Lung (tissue), 12 donors: ENCODE results near the gene FAM13C. TPM values are rescaled to one million over a fixed set of nuclear protein-coding genes. Genes with fewer than 3 reads are reported as not detected.

Source experiments
- ATAC-seq: fragments of 200-7000 bp; cut with Tn5 transposase; one replicate; pipeline ENCODE4 v1.9.1; 2020; ENCODE audit warnings: moderate number of reproducible peaks; ENCODE audit not compliant: insufficient read depth, low FRiP score
- DNase-seq, 3 donors: peaks; one replicate each; pipeline ENCODE4 v3.0.0-alpha.2; 2013 to 2017
- H3K27ac ChIP-seq, 2 donors: one replicate each; pipeline ENCODE4 v1.5.1; 2013; ENCODE audit warnings: mild to moderate bottlenecking in 2 of 2, moderate library complexity in 2 of 2, control low read depth in 1 of 2, inconsistent platforms in 1 of 2, low read depth in 1 of 2, low read length in 1 of 2
- H3K27me3 ChIP-seq, 3 donors: one replicate each; pipeline ENCODE4 v1.5.1; 2013; ENCODE audit warnings: low read length in 2 of 3; ENCODE audit not compliant: control insufficient read depth in 3 of 3, insufficient read depth in 3 of 3
- H3K36me3 ChIP-seq, 4 donors: one replicate each; pipeline ENCODE4 v1.5.1; 2013; ENCODE audit warnings: low read length in 4 of 4, mild to moderate bottlenecking in 1 of 4, moderate library complexity in 1 of 4; ENCODE audit not compliant: control insufficient read depth in 4 of 4, insufficient read depth in 4 of 4
- H3K4me1 ChIP-seq, 5 donors: one replicate each; pipeline ENCODE4 v1.5.1; 2013; ENCODE audit warnings: low read length in 5 of 5, mild to moderate bottlenecking in 2 of 5, moderate library complexity in 1 of 5; ENCODE audit not compliant: control insufficient read depth in 5 of 5, insufficient read depth in 5 of 5
- H3K4me3 ChIP-seq: one replicate; pipeline ENCODE4 v1.5.1; 2013; ENCODE audit warnings: mild to moderate bottlenecking, control low read depth, moderate library complexity
- H3K9ac ChIP-seq, 2 donors: one replicate each; pipeline ENCODE4 v1.5.1; 2013; ENCODE audit warnings: low read length in 2 of 2, control low read depth in 1 of 2; ENCODE audit not compliant: insufficient read depth in 1 of 2
- H3K9me3 ChIP-seq, 4 donors: one replicate each; pipeline ENCODE4 v1.5.1; 2013; ENCODE audit warnings: low read length in 3 of 4, mild to moderate bottlenecking in 1 of 4, moderate library complexity in 1 of 4; ENCODE audit not compliant: control insufficient read depth in 4 of 4, insufficient read depth in 3 of 4
- WGBS, 2 donors: extraction: QIAGEN DNeasy Blood & Tissue Kit; methylation state at CpG; one replicate each; pipeline ENCODE4 v1.1.7; 2013; 5-methylcytosine and 5-hydroxymethylcytosine counted together
- polyA plus RNA-seq, 2 donors: library from polyadenylated mRNA; stranded (reverse); fragments of 200-250 nt; gene quantifications; one replicate each; pipeline ENCODE4 v1.2.1, GENCODE V29; 2013
- total RNA-seq, 2 donors: library from RNA; depleted of rRNA in 1 of 2; stranded (reverse); fragments of >200 nt in 1 of 2; gene quantifications; one replicate each; pipeline ENCODE4 v1.2.1, GENCODE V29; 2014 to 2021
- TF ChIP-seq, protein P1 (sequence below): IDR thresholded peaks from 2 replicates; pipeline ENCODE4 v1.5.1; 2012; ENCODE audit warnings: mild to moderate bottlenecking; ENCODE audit errors: control extremely low read depth, extremely low read depth
- donor health status: control.
- donor health status: control.
- donor health status: Bipolar disorder and iron deficiency.
- donor health status: healthy.
- donor health status: DM: yes; HTN: yes; CAD: no.

The FAM13C gene
- total and polyA plus RNA-seq, 4 donors = 1.2 to 59.0 (median 6.2) TPM

GRCh38 chr10:59331661-59332060 is 30.7 kb downstream of the FAM13C start:
- Histone ChIP-seq H3K36me3 (peaks cover 0 to 5% (median 0%) of the 10 kb centered on the region in 4 donors), H3K27ac (no peak overlapping the region), H3K4me3 (no peak overlapping the region), H3K9me3 (no peaks in the 10 kb centered on the region), H3K9ac (no peak overlapping the region), H3K27me3 (no peaks in the 10 kb centered on the region), H3K4me1 (peaks cover 0 to 18% (median 3%) of the 10 kb centered on the region in 5 donors)
- ATAC-seq (no peak), DNase-seq (no peak)
- TF ChIP-seq, protein P1, sequence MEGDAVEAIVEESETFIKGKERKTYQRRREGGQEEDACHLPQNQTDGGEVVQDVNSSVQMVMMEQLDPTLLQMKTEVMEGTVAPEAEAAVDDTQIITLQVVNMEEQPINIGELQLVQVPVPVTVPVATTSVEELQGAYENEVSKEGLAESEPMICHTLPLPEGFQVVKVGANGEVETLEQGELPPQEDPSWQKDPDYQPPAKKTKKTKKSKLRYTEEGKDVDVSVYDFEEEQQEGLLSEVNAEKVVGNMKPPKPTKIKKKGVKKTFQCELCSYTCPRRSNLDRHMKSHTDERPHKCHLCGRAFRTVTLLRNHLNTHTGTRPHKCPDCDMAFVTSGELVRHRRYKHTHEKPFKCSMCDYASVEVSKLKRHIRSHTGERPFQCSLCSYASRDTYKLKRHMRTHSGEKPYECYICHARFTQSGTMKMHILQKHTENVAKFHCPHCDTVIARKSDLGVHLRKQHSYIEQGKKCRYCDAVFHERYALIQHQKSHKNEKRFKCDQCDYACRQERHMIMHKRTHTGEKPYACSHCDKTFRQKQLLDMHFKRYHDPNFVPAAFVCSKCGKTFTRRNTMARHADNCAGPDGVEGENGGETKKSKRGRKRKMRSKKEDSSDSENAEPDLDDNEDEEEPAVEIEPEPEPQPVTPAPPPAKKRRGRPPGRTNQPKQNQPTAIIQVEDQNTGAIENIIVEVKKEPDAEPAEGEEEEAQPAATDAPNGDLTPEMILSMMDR = no peak

GRCh38 chr10:59325116-59325515 is 37.2 kb downstream of the FAM13C start:
- H3K27me3 ChIP-seq = no peaks in the 10 kb centered on the region
- peaks cover 0 to 3% (median 0%) of the 10 kb centered on the region in 4 donors for H3K9me3 ChIP-seq
- ATAC-seq (no peak), DNase-seq (no peak)
- no peaks in the 10 kb centered on the region for H3K4me1 ChIP-seq
- H3K27ac ChIP-seq = no peak overlapping the region
- TF ChIP-seq, protein P1 = no peak
- no peak overlapping the region for H3K9ac ChIP-seq
- H3K4me3 ChIP-seq = no peak overlapping the region
- H3K36me3 ChIP-seq = peaks cover 0 to 5% (median 0%) of the 10 kb centered on the region in 4 donors

DNA sequence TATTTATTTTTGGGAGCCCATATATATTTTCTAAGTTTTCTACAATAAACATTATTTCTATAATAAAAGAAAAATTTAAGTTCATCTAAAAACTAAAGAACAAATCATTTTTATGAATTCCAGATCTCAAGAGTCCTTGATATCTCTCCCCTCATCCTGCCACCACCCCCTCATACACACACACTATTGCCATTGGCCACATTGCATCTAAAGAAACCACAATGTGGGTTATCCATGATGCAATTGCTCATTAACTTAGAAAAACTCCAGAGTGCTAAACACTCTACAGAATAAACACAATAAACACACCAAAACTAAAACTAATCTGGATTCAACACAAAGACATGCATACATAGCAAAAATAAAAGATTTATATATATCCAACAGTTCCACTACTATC is 37.8 kb downstream of the FAM13C start:
- H3K9ac ChIP-seq = no peak overlapping the region
- H3K4me3 ChIP-seq = no peak overlapping the region
- TF ChIP-seq, protein P1 = no peak
- peaks cover 0 to 3% (median 0%) of the 10 kb centered on the region in 4 donors for H3K9me3 ChIP-seq
- DNase-seq (no peak), ATAC-seq (no peak)
- peaks cover 0 to 5% (median 0%) of the 10 kb centered on the region in 4 donors for H3K36me3 ChIP-seq
- H3K27me3 ChIP-seq = no peaks in the 10 kb centered on the region
- peaks cover 0 to 2% (median 0%) of the 10 kb centered on the region in 5 donors for H3K4me1 ChIP-seq
- no peak overlapping the region for H3K27ac ChIP-seq

- Histone ChIP-seq H3K27me3 (no peaks in the 10 kb centered on the region), H3K9ac (no peak overlapping the region), H3K4me3 (no peak overlapping the region), H3K27ac (no peak overlapping the region), H3K36me3 (peaks cover 0 to 5% (median 0%) of the 10 kb centered on the region in 4 donors), H3K4me1 (peaks cover 0 to 2% (median 0%) of the 10 kb centered on the region in 5 donors), H3K9me3 (peaks cover 0 to 3% (median 0%) of the 10 kb centered on the region in 4 donors)
- WGBS, 2 donors = 75 to 83% methylated on average over 2 of the region's 2 CpGs
- ATAC-seq (no peak), DNase-seq (no peak)
- TF ChIP-seq, protein P1 = no peak
Observed at GRCh38 chr10:59323831-59324401, 38.4 kb downstream of the FAM13C start.
